Vagina (tissue), 2 donors: ENCODE results near the gene THAP8.

ENCODE experiments used
- POLR2A ChIP-seq, 2 donors: fragments of 450-650 bp; IDR thresholded peaks; one replicate each; pipeline ENCODE4 v1.6.1; 2017; ENCODE audit warnings: antibody characterized with exemption in 2 of 2, mild to moderate bottlenecking in 2 of 2, moderate library complexity in 2 of 2
- POLR2AphosphoS5 ChIP-seq, 2 donors: sonication (generic); formaldehyde crosslinking; IDR thresholded peaks; one replicate each; pipeline ENCODE4 v1.9.0; 2017; ENCODE audit warnings: antibody characterized with exemption in 2 of 2, mild to moderate bottlenecking in 2 of 2, low read depth in 1 of 2; ENCODE audit not compliant: insufficient read depth in 1 of 2
- TF ChIP-seq, protein P1 (sequence below), 3 experiments: fragments of 450-650 bp in 2 of 3; fragments of 200-600 bp in 1 of 3; sonication (generic) in 1 of 3; IDR thresholded peaks; one replicate each; pipeline ENCODE4 v1.5.1; 2017 to 2019; ENCODE audit warnings: antibody characterized with exemption in 3 of 3, mild to moderate bottlenecking in 2 of 3, moderate library complexity in 2 of 3

DNA sequence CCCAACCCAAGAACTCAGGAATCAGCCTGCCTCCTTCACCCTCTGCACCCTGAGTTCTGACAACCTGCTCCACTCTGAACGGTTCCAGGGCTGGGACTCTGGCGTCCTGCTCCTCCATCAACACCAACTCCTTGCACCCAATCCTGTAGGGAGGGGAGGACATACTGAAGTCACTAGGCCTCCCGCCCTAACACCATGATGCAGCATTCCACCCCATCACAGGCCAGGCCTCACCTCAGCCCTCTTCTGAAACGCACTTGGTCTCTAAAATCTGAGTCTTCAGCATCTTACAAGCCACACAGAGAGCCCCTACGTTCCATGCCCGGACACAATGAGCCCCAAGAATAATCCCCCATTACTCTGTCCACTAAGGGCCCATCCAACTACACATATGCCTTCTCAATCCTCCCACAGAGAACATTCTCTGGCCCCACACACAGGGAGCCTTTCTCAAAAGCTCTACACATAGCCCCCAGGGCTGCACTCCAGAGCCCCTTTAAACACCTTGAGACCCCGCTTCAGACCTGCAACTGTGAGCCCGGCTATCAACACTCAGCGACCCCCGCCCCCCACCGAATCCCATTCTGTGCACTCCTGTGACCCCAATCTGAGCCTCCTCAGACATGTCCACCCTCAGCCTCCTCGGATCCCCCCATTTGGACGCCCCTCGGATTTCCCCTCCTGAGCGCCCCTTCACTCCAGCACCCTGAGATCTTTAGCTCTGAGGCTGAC is 40.6 kb downstream of the THAP8 start:
- TF ChIP-seq, protein P1, sequence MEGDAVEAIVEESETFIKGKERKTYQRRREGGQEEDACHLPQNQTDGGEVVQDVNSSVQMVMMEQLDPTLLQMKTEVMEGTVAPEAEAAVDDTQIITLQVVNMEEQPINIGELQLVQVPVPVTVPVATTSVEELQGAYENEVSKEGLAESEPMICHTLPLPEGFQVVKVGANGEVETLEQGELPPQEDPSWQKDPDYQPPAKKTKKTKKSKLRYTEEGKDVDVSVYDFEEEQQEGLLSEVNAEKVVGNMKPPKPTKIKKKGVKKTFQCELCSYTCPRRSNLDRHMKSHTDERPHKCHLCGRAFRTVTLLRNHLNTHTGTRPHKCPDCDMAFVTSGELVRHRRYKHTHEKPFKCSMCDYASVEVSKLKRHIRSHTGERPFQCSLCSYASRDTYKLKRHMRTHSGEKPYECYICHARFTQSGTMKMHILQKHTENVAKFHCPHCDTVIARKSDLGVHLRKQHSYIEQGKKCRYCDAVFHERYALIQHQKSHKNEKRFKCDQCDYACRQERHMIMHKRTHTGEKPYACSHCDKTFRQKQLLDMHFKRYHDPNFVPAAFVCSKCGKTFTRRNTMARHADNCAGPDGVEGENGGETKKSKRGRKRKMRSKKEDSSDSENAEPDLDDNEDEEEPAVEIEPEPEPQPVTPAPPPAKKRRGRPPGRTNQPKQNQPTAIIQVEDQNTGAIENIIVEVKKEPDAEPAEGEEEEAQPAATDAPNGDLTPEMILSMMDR (IDR thresholded peaks at IDR 0.05) = no peak
- no peak for TF ChIP-seq POLR2AphosphoS5 (IDR thresholded peaks at IDR 0.05; ENCODE audit: insufficient read depth in 1 of 2, low read depth in 1 of 2)
- TF ChIP-seq POLR2A (IDR thresholded peaks at IDR 0.05) = no peak
